NCI-H2107 (cell line): ENCODE results near the gene ISL2.

ENCODE experiments used
- DNase-seq: peaks from one replicate; lab custom pipeline; 2025; lab: John Stamatoyannopoulos, UW

Gene ISL2

DNA sequence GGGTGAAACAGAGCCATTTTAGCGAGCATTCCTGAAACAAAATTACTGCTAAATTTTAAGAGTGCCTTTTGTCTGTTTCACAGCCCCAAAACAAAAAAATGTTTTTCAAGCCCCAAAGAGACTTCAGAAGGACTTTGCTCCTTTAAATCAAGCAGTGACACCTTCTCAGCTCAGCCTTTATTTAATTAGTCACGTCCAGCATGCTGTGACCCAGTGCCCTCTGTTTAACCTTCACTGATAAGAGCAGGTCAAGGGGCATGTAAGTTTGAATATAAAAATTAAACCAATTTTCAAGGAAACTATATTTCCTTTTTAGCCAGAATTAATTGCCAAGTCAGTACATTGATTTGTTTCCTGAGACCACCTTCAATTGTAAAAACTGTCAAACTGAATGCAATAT, 40.6 kb downstream of the ISL2 start:
- DNase-seq, result no peak

GRCh38 chr15:76377751-76378150, 41.2 kb downstream of the ISL2 start:
- DNase-seq, result no peak

GRCh38 chr15:76378691-76379090, 42.1 kb downstream of the ISL2 start:
- DNase-seq, result no peak

GRCh38 chr15:76380249-76380648, 43.7 kb downstream of the ISL2 start:
- DNase-seq, result no peak

DNA sequence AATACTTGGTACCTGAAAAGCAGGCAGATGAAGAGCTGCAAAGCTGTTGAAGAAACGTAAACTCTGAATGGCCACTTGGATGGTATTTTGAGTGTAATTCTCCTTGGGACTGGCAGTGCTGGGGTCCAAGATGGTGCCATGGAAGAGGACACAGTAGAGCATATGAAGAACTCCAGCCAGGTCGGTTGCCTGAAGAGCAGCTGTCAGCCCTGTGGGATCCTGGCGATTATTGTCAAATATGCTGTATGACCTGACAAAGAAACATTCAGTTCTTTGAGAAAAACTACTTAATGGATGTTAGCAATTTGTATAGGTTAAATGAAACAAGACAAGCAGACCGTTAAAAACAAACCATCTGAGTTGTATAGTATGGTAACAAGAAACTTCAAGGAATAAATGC, 44.8 kb downstream of the ISL2 start:
- DNase-seq, result no peak

GRCh38 chr15:76382987-76383728, 46.6 kb downstream of the ISL2 start:
- DNase-seq, result no peak

DNA sequence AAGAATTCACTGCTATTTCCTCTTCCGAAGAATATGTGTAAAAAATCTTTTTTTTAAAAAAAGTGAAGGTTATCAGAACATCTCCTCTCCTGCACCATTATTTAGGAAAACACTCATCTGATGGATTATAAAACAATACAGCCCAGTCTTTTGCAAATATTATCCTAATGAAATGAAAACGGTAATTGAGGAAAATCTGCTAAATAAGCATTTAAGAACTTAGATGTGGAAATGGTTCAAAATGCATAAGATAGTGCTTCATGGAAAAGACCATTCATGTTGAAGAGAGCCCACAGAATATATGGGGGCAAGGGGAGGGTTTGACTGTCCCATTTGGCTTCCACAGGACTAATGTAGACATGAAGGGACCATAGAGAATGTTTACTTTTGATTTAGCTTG, 47.8 kb downstream of the ISL2 start:
- no peak for DNase-seq

GRCh38 chr15:76386178-76386577, 49.6 kb downstream of the ISL2 start:
- no peak for DNase-seq

GRCh38 chr15:76386926-76387325, 50.4 kb downstream of the ISL2 start:
- DNase-seq, result no peak

DNA sequence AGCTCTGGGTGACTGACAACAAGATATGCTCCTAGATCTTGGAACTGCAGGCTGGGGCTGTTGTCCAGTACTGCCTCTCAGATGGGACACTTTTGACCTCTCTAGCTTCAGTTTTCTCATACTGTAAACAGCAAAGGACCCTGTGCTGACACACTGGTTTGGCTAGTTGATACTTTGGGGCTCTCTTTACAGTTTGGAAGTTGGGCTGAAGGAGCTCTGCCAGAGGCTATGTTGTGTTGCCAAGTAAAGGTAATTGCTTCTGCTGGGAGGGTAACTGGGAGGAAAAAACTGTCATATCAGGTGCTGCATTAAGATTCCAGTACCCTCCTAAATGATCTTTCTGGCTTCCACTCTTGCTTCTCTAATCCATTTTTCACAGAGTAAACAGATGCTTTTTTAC, 54.0 kb downstream of the ISL2 start:
- no peak for DNase-seq

DNA sequence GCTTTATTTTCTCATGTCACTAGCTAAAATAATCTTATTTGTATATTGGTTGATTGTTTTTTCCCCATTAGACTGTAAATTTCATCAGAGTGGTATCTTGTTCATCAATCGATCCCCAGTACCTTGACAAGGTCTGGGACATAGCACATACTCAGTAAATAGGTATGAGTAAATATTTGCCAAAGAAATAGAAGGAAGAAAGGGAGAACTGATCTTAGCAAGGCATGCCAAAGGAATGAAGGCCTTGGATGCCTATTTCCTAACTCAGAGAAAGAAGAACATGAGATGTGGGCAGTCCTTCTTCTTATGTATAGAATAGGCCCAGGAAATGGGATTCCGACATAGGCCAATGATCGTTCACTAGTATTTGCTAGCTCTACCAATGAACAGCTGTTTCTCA, 54.7 kb downstream of the ISL2 start:
- DNase-seq, result no peak

DNA sequence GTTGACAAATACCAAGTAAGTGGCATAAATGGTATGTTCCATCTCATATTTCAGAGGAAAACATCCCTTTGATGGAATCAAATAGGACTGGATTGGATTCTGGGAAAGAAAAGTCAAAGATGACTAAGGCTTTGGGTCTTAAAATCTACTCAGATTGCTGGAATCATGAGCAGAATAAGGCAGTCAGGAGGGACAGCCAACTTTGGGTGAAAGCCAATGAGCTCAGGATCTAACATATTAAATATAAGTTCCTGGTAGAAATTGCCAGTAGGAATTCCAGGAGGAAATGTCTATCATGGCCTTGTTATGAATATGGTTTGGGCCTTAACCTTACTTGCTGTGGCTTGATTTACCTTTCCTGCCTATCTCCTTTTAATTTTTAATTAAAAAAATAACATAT, 55.3 kb downstream of the ISL2 start:
- DNase-seq, result no peak
